ENCODE measurements around the gene CAMTA1.

Gene CAMTA1

DNA sequence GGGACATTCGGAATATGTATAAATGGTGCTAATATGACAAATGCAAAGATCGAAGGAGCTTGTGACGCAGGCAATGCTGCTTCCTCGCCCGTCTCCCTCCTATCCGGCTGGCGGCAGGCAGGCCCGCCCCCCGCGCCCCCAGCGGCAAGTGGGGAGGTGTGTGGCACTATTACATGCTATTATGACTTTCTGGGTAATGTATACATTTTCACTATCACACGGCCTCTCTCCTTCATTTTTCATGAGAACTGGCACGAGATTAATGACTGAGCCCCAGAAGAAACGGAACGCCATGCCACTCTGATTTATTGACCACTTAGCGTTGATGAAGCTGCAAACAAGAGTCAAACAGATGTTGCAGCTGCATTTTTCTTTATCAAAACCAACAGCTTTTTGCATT is 846.9 kb downstream of the CAMTA1 start:
- no peak for DNase-seq (ENCODE audit: low read depth in 3 of 3)

DNA sequence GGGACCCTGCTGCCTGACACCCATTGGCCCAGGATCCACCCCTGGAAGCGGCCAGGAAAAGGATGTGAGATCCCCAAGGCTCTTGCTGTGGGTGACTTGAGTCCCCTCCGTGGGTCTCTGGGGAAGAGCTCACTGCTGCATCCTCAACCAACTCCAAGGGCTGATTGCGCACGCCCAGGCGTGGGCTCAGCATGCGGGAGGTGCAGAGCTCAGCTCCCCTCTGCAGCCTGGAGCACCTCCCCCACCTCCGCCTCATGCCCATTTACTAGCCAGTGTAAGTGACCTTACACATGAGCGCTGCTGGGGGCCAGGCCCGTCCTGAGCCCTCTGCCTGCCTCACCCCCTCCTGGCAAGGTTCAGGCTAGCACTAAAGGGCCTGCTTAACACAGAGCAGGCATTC is 847.4 kb downstream of the CAMTA1 start:
- DNase-seq (ENCODE audit: low read depth in 3 of 3): no peak

DNA sequence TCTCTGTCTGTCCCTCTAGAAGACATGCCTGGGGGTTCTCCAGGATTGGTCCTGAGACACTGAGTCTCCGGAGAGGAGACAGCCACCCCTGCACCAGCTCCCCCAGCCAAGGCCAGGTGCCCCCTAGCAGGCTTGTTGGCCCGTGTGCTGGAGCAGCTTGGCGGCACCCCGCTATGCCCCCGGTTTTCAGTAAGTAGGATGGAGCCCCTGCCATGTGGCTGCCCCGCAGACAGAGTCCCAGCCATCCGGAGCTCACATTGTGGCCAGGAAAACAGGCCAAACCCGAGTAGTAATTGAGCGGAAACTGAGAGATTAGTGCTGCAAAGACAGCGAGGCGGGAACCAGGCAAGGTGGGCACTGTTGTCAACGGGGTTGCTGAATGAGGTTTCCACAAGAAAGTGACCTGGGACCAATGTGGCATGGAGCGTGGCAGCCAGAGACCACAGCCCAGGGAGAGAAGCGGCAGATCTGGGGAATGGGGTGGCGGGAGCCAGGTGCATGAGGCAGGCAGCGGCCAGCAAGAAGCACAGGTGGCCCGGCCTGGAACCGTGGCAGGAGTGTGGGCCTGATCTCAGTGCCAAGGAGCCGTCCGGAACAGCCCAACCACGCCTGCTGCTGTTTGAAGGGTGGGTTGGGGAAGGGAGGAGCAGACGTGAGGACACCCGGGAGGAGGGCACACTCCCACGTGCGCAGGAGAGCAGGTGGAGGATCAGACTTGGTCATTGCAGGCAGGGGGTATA is 848.4 kb downstream of the CAMTA1 start:
- no peak for DNase-seq (ENCODE audit: low read depth in 3 of 3)

- DNase-seq (ENCODE audit: low read depth in 3 of 3): no peak
Measured at GRCh38 chr1:7634546-7635240, 849.4 kb downstream of the CAMTA1 start.

- DNase-seq (ENCODE audit: low read depth in 3 of 3): no peak
Measured at GRCh38 chr1:7636795-7637526, 851.7 kb downstream of the CAMTA1 start.

- no peak for DNase-seq (ENCODE audit: low read depth in 3 of 3)
Measured at GRCh38 chr1:7638078-7638477, 852.8 kb downstream of the CAMTA1 start.

- DNase-seq (ENCODE audit: low read depth in 3 of 3): no peak
Measured at GRCh38 chr1:7639435-7640131, 854.3 kb downstream of the CAMTA1 start.

DNA sequence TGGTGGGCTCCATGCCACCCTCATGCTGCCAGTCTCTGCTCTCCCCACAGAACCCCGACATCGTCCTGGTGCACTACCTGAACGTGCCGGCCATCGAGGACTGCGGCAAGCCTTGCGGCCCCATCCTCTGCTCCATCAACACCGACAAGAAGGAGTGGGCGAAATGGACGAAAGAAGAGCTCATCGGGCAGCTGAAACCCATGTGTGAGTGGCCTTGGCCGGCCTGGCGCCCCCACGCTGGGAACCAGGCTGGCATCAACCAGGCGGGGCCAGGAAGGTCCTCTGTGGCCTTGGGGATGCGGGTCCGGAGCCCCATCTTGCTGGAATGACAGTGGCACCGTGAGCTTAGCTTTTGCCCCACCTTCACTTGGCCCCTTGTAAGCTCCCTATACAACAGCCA is 855.1 kb downstream of the CAMTA1 start:
- no peak for DNase-seq (ENCODE audit: low read depth in 3 of 3)

DNA sequence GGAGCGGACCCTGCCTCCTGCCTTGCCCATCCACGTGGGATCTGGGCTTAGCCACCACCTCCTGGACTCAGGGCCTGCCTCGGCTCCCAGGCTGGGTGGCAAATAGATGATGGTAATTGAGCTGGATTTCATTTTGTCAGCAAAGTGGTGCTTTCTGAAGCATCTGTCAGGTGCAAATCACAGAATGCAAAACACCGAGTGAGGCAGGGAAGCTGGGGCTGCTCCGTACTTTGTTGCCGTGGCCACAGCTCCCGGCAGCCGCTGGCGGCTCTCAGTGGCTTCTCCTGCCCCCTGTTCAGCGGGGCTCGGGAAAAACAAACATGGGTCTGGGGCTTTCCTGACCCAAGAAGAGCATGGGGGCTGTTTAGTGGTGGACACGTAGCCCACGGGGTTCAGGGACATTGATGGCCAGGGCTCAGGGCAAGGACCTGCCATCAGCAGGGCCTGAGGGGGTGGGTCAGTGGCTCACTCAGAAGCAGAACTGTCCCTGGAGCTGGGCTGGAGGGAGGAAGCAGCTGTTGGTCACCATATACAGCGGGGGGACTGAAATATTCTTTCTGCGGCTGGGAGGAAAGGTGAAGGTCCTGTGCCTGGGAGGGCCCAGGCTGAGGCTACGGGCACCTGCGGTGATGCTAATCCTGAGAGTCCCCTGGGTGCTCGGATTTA is 855.8 kb downstream of the CAMTA1 start:
- no peak for DNase-seq (ENCODE audit: low read depth in 3 of 3)

GRCh38 chr1:7641587-7642417 is 856.5 kb downstream of the CAMTA1 start:
- no peak for DNase-seq (ENCODE audit: low read depth in 3 of 3)

DNA sequence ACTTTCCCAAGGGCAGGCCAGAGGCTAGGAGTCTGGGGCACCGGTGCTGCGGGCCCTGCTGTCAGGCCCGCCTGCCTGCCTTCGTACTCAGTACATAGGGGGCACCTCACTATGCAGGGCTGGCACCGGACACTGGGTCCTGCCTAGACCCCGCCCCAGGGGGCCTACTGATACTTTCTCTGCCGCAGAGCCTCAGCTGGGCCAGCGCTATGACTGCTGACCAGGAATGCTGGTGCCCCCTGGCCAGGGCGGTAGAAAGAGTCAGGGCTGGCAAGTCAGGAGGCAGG is 857.1 kb downstream of the CAMTA1 start:
- DNase-seq (ENCODE audit: low read depth in 3 of 3): no peak

DNA sequence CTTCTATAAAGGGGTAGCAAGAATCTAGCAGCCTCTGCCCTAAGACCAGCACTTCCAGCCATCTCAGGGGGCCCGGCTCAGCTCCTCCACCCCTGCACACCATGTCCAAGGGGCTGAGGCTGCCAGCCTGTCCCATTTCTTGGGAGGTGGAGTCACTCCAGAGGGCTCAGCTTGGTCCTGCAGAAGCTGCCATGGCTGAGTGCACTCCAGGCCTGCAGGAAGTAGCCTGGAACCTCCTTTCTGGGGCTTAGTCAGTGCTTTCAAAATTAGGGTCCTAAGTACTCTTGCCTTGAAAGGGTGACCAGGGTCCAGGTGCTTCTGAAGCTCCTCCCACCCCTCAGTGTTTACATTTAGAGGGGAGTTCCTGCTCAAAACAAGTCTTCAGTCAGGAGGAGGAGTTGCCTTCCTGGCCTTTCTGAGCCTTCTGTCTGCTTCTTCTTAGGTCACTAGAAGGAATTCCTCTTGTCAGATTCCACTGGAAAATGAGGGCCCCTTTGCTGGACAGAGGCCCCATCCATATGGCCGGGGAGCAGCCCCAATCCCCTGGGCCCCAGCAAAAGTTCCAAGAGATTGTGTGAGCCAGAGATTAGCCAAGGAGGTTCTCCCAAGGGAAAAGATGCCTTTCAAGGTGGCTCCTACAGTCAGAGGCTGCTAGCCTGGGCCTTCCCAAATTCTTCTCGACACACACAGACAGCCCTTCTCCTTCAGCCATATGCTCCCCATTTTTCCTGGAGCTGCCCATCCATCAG is 857.7 kb downstream of the CAMTA1 start:
- no peak for DNase-seq (ENCODE audit: low read depth in 3 of 3)

GRCh38 chr1:7643530-7643929 is 858.3 kb downstream of the CAMTA1 start:
- DNase-seq (ENCODE audit: low read depth in 3 of 3): no peak

DNA sequence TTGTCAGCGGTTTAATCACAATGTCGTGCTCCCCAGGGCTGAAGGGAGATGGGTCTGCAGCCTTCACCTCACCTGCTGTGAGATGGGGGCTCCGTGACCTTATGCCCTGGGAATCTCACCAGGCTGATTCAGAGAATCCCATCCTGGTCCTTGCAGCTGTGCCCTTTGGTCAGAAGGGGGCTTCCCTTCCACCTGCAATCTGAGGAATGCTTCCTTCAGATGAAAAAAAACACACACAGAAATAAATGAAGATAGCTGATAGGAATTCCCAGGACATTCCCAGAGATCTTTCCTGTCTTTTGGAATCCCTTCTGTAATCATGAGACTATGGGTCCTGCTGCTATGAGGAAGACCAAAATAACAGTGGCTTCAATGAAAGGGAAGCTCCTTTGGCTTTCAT is 858.8 kb downstream of the CAMTA1 start:
- DNase-seq (ENCODE audit: low read depth in 3 of 3): no peak

DNA sequence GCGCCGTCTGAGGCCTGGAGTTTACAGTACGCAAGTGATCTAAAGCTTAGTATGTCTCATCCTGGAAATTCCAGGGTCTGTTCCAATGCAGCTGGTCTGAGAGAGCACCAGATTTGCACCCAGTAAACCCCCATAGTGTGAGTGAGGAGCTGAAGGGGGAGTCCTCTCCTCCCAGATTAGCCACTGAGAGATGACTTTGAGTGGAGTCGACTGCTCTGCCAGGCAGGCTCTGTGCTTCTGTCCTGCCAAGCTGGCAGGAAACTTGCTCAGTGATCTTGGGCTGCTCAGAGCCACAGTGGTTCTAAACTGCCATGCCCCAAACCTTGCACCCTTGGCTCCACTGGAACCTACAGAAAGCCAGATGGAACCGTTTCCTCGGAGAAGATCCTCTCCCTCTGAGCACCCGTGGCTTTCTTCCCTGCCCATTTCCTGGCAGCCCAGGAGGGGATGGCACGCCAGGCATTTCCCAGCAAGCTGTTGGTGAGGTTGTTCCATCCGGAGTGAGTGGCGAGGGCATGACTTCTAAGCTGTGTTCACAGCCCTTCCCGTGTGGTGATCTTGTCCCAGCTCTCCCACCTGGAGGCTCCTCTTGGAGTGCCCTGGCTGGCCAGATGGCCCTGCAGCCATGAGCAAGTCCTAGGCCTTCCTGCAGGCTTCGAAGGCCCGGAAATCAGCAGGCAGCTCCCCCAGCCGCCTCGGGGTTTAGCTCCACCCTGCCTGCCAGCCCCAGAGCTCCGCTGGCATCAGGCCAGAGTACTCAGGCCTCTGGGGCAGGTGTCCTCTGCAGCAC is 859.9 kb downstream of the CAMTA1 start:
- no peak for DNase-seq (ENCODE audit: low read depth in 3 of 3)

DNA sequence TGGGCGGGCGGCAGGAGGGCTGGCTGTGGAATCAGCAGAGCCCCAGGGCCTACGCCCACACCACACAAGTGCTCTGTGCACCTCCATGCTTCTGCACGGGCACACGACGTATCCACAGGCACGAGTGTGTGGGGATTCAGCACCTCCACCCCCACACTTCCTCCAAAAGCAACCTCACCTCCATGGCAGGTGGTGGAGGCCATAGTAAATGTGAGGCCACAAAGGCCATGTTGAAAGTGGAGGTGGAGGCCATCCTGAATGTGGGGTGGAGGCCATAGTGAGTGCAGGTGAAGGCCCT is 860.4 kb downstream of the CAMTA1 start:
- no peak for DNase-seq (ENCODE audit: low read depth in 3 of 3)

DNA sequence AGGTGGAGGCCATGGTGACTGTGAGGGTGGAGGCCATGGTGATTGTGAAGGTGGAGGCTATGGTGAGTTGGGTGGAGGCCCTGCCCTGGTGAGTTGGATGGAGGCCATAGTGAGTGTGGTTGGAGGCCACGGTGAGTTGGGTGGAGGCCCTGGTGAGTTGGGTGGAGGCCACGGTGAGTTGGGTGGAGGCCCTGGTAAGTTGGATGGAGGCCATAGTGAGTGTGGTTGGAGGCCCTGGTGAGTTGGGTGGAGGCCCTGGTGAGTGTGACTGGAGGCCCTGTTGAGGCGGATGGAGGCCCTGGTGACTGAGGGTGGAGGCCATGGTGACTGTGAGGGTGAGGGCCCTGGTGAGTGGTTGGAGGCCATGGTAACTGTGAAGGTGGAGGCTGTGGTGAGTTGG is 860.9 kb downstream of the CAMTA1 start:
- no peak for DNase-seq (ENCODE audit: low read depth in 3 of 3)

GRCh38 chr1:7646981-7647901 is 862.0 kb downstream of the CAMTA1 start:
- peak; percentile 52 to 65 (median 58) for DNase-seq (ENCODE audit: low read depth in 3 of 3)

All from stimulated activated CD4-positive, alpha-beta T cell treated with anti-CD3 and anti-CD28 coated beads, TNF-alpha, amount 100 ng/mL, for 24 hours (primary cell).